Measurements from ENCODE around the gene KIF1A.

Gene KIF1A

DNA sequence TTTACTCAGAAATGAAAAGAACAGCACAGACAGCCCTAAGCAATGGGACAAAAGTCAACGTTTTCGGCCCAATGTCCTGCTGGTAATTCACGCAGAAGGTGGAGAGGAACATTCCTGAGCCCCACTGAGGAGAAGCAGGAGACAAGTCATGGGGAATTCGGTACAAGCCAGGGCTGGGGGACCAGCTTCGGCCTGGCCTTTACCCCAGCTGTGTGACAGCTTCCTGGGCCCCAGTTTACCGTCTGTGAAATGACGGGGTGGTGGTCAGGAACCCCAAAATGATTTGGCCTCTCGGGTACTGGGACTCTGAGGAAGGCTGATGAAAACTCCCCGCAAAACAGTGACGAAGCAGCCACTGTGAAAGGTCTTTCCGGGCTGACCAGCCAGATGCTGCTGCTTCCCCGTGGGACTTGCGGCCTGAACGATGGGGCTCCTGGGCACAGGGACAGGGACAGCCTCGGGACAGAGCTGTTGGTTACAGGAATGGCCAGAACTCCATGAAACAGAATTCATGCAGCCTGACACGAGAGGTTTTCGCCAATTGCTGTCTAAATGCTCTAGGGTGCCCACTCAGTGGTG lies 21.6 kb downstream of the KIF1A start:
- DNase-seq: no peak

- DNase-seq: no peak
Observed at GRCh38 chr2:240797914-240798313, 22.1 kb downstream of the KIF1A start.

DNA sequence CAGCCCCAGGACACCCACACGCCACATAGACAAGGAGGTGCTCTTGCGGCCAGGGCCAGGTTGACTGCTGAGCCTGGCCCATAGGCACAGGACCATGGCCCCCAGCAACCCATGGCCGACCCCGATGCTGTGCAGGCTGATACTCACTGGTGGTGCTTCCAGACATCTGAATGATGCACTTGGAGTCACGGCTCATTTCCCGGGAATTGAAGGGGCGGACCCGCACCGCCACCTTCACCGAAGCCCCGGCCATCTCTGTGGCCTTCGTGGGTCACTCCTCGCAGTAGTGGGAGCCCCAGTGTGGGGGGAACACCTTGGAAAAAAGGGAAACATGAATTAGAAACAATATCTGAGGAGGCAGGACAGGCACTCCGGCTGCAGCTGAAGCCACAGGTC lies 22.5 kb downstream of the KIF1A start:
- DNase-seq: no peak

- no peak for DNase-seq
Observed at GRCh38 chr2:240796543-240797499, 23.2 kb downstream of the KIF1A start.

DNA sequence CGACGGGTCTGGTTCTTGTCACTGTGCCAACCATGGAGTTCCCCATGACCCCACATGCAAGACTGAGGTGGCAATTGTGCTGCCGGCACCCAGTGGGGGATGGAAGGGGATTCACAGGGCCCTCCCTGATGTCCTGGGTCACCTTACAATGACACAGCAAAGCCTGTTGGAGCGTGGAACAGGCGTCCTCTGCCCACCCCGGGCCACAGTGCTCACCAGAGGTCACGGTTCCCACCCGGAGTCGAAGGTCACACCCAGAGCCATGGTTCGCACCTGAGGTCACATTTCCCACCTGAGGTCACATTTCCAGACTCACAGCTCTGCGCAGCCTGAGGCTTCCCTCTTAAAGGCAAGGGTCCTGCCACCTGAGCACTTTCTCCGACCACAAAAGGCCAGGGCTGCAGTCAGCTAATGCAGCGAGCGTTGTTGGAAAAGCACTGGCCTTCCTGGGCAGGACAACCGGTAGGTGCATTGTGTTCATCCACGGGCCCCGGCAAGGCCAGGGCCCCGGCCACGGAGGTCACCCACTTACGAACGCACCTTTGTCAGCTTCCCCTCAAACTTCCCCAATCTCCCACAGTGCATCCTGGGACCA lies 24.0 kb downstream of the KIF1A start:
- no peak for DNase-seq

- no peak for DNase-seq
Observed at GRCh38 chr2:240795454-240795853, 24.6 kb downstream of the KIF1A start.

GRCh38 chr2:240794178-240794721 lies 25.8 kb downstream of the KIF1A start:
- DNase-seq: no peak

GRCh38 chr2:240793313-240794177 lies 26.5 kb downstream of the KIF1A start:
- DNase-seq: no peak

- DNase-seq: no peak
Observed at GRCh38 chr2:240792629-240793312, 27.2 kb downstream of the KIF1A start.

- DNase-seq: no peak
Observed at GRCh38 chr2:240791821-240792628, 28.0 kb downstream of the KIF1A start.

- DNase-seq: no peak
Observed at GRCh38 chr2:240791221-240791800, 28.7 kb downstream of the KIF1A start.

- no peak for DNase-seq
Observed at GRCh38 chr2:240790370-240791220, 29.4 kb downstream of the KIF1A start.

DNA sequence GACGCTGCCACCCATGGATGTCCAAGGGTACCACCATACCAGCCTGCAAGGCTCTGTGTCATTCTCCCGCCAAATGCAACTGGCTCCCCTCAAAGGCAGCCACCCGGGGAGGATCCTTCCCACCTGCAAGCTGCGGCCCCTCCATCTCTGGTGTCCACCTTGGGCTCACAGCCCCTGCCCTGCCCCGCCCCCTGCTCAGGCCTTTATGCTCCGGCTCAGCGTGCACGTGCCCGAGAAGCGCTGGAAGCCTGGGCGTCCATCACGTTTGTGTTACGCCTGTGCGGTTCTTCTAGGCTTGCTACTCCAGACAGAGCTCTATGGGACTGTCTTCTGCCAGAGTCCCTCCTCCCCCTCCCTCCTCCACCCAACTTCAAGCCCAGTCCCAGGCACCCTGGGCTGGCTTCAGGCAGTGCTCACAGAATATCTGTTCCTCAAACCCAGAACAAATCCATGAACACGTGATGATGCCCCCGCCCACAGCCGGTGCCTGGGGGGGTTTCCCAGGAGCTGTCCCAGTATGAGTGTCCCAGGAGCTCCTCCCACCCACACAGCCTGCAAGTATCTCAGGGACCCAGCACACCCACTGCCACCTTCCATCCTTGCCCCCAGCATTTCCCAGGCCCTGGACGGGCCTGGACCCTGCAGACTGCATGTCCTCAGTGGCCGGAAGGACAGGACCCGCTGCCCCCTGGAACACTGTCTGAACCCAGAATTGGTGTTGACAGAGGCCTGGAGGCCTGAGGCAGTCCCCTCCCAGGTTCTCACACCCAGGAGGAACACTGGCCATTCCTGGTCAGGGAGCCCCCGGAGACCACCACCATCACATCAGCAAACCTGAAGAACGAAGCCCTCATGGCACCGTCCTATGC lies 30.3 kb downstream of the KIF1A start:
- no peak for DNase-seq

DNA sequence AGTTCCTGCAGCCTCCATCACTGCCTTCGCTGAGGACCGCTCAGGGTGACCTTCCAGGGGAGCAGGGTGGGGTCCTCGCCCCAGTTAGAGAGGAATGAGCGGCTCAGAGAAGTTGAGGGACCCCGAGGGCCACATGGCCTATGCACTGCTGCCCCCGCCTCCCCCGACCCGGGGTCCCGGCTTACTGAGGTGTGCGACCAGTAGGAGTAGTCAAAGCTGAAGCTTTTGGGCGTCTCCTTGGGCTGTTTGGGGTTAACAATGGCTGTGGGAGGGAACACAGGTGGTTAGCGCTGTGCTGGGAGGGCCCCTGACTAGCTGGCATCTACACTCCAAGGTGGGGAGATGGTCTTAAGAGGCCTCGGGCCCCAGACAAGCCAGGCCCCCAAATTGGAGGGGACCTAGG lies 31.0 kb downstream of the KIF1A start:
- DNase-seq: no peak

- no peak for DNase-seq
Observed at GRCh38 chr2:240788482-240788881, 31.5 kb downstream of the KIF1A start.

DNA sequence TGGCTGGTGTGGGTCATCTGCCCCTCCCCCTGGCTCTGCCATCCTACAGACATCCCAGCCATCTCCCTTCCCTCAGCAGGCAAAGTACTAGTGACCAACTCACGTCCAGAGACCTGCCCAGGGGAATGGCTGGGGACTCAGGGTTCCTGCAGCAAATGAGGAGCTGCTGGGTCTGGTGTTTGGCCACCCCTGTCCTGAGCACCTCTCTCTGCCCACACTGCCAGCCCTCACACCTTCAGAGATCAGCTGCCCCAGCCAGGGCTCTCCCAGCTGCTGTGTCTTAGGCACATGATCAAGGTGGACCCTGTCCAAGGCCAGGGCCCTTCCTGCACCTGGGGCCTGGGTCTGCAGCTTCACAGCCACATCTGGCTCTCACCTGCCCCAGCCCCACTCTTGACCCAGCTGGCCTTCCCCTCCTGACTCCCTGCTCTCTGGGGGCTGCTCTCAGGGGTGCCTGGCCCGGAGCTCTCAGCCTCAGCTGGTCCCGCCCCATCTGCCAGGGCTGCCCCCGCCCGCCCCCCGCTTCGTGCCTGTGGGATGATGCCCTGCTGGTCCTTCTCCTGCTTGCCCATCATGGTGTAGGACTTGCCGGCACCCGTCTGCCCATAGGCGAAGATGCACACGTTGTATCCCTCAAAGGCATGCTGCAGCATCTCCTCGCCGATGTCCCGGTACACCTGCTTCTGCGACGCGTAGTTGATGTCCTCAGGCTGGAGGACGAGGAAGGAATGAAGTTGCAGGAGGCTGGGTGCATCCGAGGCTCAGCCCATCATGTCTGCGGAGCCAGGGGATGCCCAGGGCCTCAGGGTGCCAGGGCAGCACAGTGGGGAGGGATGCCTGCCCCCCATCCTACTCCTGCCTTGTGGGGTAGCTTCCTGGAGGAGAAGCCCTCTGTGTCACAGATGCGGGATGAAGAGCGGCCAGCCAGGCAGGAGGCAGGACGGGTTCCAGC lies 32.2 kb downstream of the KIF1A start:
- no peak for DNase-seq

DNA sequence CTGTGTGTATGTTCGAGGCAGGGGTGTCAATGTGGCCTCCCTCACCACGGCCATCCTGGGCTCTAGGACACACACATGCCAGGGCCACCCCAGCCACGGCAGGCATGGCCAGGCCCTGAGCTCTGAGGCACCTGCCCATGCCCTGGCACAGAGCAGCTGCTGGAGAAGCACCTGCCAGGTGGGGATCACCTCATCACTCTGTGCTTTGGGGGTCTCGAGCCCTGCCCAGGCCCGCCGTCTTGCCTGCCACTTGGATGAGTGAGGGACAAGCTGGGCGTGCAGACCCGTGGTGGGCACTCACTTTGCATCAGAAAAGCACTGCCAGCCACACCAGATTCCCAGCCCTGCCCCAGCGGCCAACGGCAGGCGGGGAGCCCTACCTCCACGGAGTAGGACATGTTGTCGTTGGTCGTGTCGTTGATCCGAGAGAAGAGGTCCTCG lies 33.1 kb downstream of the KIF1A start:
- no peak for DNase-seq
